ENCODE results near the gene TMEM30A.

Gene TMEM30A

DNA sequence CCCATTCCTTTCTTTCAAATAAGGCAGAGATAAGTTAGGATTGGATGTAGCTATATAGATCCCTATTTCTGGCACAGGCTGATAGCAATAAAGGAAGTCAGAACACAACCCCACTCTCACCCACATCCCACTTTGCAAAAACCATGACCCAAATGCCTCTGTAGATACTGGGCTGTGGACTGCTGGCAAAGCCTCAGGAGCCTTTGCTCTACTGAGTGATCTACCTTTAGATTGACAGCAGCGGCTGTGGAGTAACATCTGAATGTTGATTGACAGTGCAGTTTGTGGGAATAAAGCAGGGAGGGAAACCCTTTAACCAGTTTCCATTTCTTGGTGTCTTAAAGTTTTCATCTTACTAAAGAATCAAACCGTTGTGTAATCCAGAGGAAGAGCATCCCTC, 6.7 kb upstream of the TMEM30A start:
- DNase-seq = no peak

DNA sequence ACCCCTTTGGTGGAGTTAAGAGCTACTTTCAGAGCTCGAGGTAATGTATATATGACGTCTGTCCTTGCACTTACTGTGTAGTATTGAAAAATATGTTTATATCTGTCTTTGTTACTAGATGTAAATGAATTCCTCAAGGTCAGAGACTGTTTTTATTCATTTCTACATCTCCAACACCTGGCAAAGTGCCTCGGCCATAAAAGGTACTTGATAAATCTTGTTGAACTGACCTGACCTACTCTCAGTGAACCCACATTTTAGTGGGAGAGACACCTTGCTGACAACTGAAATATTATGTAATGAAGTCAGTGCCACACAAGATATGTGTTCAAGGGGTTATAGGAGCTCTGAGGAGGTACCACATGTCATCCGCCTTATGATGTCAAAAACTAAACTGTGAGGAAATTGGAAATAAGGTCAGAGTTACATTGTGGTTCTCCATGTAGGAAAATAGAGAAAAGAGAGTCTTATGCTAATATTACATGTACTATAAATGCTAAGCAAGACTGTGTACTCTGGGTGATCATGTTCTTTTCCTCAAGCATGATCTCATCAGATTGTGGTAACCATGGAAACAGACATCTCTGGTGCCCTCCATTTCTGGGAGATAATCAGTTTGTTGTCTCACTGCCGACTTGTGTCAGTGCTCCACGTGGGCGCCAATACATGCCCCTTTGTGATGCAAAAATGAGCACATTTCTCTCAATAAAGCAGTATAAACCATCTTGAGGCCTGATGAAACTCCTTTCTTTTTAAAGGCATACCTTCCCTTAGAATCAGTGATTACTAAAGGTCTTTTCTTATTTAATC, 5.7 kb upstream of the TMEM30A start:
- no peak for DNase-seq

- no peak for DNase-seq
Observed at GRCh38 chr6:75288023-75288422, 3.4 kb upstream of the TMEM30A start.

DNA sequence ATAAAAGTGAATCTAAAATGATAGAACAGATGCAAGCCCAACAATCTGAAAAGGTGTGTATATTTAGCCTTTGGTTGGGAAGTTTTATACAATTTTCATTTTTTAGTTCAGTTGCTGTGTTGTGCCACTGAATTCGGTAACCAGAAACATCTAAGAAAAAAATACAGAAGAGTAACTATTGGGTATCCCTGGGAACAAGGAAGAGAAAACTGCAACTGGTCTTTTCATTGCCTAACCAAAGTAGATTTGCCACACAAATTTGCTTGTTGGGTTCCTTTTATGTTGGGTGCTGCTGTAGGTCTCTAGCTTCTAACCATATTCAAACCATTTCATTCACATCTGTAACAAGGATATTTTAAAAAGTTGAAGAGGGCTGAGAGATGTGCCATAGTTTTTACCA, 2.8 kb upstream of the TMEM30A start:
- no peak for DNase-seq

GRCh38 chr6:75286955-75287354, 2.4 kb upstream of the TMEM30A start:
- DNase-seq = no peak

GRCh38 chr6:75285283-75285639, 669 bp upstream of the TMEM30A start:
- no peak for DNase-seq

GRCh38 chr6:75283907-75284631, 523 bp downstream of the TMEM30A start:
- DNase-seq = no peak

DNA sequence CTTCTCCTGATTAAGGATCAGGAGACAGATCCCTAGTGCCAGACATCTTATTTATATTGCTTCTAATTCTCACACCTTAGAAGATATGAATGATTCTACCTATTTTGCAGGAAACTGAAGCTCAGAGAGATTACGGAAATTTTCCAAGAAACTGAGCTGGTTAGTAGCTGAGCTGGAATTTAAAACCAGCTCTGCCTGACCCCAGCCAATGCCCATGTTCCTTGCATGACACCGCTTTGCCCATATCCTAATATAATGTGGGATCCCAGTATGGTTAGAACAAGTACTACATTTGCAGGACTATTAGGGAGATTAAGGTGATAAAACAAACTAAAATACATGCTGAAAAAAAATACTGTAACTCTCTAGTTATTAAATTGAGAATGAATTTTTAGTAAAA, 1.9 kb downstream of the TMEM30A start:
- DNase-seq = no peak

- DNase-seq = no peak
Observed at GRCh38 chr6:75281653-75282052, 2.9 kb downstream of the TMEM30A start.

DNA sequence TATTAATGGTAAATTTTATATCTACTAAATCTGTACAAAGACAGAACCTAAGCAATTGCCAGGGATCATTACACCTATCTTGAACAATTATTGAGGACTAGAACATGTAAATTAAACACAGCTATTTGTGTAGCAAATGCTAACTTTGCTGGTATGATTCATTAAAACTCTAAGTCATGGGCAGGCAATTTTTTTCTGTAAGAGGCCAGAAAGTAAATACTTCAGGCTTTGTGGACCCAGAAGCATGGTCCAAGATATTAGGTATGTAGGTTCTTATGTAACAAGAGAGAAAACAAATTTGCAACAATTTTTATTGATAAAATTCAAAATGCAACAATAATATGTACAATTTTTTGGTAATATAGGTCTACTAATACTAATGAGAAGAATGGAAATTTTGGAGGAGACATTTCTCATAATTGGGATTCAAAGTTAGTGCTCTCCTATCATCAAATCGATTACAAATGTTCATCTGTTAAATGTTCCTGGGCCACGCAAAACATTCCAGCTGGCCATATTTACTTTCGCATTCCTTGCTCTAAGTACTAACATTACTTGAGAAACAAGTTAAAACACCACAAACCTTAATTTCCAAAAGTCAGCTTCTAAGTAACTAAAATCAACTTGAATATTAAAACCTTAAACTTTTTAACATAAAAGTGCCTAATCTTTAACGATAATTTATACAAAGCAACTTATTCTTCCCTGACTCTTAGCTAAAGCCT, 4.3 kb downstream of the TMEM30A start:
- DNase-seq = no peak

- DNase-seq = no peak
Observed at GRCh38 chr6:75279418-75279817, 5.2 kb downstream of the TMEM30A start.

- no peak for DNase-seq
Observed at GRCh38 chr6:75278474-75279077, 6.0 kb downstream of the TMEM30A start.

DNA sequence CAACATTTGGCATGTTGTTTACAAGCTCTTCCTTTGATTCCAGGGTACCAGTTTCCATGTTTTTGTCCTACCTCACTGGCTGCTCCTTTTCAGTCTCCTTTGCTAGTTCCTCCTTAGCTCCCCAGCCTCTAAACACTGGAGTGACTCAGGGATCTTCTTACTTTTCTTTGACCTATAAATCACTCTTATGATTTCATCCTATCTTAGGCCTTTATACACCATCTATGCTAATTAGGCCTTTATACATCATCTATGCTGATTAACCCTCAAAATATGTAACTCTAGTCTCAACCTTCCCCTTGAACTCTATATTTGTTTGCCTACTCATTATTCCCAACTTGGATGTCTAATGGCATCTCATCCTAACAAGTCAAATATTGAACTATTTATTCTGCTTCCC, 9.5 kb downstream of the TMEM30A start:
- DNase-seq = no peak

DNA sequence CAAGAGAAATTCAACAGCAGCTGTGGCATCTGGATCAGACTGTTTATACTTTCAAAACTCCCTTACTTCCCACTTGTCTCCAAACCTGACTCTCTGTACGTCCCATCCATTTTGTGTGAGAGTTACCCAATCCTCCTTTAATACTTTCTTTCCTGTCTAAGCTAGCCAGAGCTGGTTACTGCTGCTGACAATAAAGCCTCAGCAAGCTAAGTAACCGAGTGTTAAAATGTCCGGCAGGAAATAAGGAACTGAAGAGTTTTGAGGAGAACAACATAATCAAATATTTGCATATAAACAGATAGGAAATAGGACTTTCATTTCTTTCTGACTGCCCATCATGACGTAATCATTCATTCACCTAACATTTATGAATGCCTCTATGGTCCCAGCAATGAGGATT, 11.6 kb downstream of the TMEM30A start:
- no peak for DNase-seq

- DNase-seq = no peak
Observed at GRCh38 chr6:75272145-75272840, 12.3 kb downstream of the TMEM30A start.

DNA sequence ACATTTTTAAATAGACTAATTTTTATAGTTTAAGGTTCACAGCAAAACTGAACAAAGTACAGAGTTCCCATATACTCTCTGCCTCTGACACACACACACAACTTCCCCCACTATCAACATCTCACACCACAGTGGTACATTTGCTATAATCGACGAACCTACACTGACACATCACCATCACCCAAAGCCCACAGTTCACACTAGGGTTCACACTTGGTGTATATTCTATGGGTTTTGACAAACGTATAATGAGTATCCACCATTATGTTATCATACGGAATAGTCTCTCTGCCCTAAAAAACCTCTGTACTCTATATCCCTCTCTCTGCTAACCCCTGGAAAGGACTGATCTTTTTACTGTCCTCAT, 15.6 kb downstream of the TMEM30A start:
- DNase-seq = no peak

GRCh38 chr6:75268121-75268987, 16.2 kb downstream of the TMEM30A start:
- no peak for DNase-seq

DNA sequence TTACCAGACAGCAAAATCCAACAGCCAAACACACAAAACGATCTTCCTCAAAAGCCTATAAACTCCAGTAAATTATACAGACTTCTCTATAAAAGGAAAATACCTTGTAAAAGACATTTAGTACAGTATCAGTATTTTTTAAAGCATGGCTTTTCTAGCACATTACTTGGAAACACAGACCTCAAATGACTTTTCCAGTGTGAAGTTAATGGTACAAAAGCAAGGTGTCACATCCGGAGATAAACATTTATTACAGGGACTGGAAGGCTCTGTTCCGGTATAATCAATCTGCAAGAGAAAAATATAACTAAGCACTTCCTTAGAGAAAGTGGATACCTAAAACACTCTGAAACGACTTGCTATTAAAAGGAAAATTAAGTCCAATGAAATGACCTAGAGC, 17.1 kb downstream of the TMEM30A start:
- DNase-seq = no peak

DNA sequence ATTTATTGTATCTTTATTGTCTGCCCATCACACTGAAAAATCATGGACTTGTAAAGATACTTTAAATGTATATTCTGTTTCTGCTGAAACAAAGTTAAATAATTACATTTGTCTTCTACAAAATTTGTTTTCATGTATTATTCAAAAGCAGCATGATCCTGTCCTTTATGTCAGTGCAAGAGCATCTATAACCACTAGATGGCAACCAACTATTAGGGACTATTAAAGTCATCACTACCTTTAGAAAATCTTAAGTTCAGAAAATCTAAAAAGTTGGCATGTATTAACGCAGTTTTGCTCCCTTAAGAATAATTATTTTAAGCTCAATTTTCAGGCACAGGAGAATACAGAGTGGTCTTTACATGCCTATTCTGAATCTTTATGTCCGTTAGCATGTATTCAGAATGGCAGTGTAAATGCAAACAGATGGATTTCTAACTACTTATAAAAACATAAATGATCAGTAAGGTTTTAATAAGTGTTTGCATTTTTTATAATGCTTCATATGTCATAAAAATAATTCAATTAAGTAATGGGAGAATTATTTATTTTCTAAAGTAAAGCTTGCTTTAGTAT, 17.8 kb downstream of the TMEM30A start:
- no peak for DNase-seq

DNA sequence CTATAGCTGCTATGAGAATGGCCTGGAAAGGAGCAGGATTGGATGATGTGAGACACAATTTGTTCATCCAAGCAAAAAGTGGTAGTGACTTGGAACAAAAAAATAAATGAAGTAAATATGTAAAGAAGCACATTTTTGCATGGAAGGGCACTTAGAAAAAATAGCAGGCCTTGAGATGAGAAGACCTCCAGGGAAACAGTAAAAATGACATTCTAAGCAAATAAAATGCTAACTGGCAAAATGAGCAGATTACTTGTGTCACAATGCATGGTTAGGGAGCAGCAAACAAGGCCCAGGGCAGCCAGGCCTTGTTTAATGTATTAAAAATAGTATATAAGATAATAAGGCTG, 21.2 kb downstream of the TMEM30A start:
- DNase-seq = no peak

GRCh38 chr6:75262716-75263400, 21.7 kb downstream of the TMEM30A start:
- DNase-seq = no peak

All from activated CD4-positive, alpha-beta T cell treated with anti-CD3 and anti-CD28 coated beads, Interleukin-2, amount 50 U/mL, for 1 hour (primary cell).